DMS53 (cell line): ENCODE results near the gene PTPRN2.

Source experiments
- DNase-seq: peaks from one replicate; lab custom pipeline; 2025; lab: John Stamatoyannopoulos, UW

The PTPRN2 gene

DNA sequence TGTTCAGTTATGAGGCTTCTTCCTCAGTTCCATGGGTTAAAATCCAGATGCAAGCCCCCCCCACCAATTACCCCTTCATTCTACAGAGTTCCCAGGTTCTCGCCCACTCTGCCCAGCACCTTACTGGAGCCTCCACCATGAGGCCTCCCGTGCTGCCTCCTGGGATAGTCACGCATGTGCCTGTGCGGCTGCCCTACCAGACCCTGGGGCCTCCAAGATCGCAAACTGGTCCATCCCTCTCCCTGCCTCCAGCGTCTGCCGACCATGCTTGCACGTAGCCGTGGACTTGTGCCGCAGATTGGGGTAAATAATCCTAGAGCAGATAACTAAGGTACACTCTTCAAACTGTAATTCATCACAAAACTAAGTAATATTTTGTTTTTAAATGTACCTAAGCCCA, 611.2 kb downstream of the PTPRN2 start:
- no peak for DNase-seq

DNA sequence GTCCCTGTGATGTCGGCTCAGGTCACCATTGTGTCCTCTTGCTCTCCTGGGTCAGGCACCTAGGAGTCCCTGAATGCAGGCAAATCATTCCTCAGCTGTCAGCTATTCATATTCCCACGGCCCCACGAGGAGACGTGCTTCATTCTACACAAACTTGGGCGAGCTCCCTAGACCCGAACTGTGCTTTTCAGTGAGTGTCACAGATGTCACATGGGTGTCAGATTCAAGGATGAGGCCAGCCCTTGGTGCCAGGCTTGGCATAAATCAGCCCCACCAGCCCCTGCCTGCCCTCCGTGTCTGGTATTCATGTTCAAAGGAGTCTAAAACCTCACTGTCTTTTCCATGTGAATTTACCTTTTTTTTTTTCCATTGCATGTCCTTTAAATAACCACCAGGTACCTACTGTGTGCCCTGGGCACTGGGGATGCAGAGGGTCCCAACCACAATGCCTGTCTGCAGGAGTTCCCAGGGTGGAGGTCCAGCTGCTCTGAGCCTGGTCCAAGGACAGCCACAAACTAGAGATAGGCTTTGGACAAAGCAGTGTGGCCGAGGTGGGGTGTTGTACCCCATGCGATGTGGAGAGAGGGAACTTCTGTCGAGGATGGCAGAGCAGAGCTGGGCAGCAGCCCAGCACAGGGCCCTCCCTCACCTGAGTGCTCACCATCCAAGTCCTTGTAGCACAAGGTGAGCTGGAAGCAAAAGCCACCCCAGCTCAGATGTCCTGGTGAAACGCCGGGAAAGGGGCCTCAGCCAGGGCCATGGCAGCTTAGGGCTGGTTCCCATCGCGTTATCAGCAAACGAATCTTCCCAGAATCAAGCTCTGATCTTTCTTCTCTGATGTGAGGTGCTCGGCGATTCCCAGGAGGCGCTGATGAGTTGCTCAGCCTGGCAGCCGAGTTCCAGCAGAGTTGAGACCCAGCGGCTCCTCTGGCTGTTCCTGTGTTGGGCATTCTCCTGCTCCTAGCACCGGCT, 611.9 kb downstream of the PTPRN2 start:
- no peak for DNase-seq

DNA sequence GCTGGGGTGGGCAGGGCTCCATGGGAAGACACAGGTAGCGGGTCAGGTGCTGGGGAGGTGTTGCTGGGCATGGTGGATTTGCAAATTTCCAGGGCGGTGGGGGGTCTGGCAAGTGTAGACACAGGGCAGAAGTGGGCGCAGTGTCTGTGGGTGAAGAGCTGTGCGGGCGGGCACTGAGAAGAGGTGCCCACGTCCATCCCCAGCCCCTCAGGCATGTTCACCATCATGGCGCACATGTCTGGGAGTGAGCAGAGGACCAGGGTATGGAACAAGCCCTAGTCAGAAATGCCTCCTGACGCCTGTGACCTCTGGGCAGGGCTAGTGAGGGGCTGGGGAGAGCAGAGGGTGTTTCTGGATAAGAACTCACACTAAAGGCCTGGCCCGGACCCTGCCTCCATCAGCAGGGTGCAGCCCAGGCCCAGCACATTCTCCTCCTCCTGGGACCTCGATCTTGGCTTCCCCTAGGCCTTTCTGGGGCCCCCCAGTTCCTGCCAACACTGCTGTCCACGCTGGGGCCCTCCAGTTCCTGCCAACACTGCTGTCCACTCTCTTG, 612.9 kb downstream of the PTPRN2 start:
- DNase-seq: no peak

DNA sequence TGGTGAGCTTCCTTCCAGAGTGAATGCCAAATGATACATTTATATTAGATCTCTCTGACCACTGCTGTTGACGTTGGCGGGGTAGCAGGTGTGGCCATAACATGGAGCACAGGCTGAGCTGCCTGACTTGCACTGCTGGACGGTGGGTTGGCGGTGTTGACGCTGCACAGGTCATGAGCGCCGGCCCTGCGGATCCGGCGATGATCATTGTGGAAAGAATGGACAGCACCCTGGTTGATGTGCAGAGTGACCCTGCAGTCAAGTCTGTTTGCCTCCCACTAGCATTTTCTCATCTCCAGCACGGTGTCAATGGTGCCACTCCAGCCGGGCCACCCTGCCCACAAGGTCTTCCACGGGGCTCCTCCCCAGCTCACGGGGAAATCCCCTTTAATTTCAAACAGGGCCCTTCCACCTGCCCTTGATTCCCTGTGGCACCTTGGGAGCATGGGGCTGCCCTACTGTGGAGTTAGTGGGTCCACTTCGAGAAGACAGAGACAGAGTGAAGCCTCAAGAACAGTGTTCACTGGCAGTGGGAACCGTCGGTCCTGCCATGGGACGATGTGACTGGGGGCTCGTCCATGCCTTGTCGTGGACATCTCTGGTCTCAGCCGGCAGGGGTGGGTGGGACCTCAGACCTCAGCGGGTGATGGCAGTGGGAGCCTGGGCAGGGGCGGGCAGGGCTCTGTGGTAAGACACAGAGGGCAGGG, 613.5 kb downstream of the PTPRN2 start:
- peak; percentile 50 for DNase-seq

DNA sequence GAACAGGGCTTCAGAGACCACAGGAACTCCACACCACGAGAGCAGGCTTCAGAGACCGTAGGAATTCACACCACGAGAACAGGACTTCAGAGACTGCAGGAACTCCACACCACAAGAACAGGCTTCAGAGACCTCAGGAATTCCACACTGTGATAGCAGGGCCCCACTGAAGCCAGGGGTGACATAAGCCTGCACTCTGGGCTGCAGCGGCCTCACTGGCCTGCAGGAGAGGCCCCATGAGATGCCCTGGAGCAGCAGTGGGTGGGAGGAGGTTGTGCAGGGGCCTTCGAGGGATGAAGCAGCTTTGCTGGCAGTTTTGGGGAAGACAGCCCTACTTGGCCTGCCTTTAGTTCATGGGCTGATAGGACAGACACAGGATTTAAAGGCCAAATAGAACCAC, 614.7 kb downstream of the PTPRN2 start:
- no peak for DNase-seq

DNA sequence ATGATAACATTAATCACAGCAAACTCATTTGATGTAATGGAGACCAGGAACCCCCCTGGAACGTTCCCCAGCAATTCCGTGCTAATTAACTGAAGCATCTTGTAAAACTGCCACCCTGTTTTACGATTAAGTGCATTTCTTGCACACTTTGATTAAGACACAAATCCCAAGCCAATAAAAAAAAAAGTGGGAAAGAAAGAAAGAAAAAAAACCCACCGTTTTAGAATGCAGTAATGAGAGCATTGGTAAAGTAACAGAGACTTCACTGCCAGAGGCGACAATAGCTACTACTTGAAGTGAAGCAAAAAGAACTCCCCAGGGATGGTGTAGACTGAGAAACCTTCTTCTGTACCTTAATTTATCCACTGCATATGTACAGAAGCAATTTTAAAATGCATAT, 616.1 kb downstream of the PTPRN2 start:
- DNase-seq: no peak

DNA sequence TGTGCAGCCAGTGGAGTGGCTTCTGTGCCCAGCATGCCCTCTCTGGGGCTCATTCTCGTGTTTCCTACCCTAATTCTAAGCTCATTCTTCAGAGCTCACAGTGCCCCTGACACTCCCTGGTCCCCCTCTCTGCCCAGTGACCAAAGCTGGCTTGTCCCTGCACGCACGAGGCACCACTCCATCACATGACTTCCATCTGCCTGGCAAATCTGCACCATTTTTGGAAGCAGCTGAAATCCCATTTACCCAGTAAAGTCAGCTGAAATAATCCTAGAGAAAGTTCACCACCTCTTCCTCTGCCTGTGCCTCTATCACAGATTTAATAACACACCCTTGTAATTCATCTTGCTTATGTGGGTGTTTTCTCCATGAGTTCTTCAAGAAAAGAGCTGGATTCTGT, 616.9 kb downstream of the PTPRN2 start:
- no peak for DNase-seq

DNA sequence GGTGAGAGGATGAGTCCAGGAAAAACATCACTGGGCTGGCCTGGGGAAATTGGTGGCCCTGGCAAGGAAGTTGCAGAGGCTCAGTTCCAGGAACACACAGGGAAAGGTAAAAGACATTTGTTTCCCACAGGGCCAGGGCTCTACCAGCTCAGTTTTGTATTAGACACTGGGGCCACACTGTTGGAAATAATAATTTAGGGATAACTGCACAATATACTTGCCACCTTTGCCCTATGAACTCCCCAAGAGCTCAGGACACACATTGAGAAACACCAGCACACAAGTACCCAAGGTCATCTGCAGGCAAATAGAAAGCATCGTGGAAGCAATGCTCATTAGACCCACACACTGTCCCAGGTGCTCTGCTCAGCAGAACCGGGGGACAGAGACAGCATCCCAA, 617.6 kb downstream of the PTPRN2 start:
- DNase-seq: no peak

DNA sequence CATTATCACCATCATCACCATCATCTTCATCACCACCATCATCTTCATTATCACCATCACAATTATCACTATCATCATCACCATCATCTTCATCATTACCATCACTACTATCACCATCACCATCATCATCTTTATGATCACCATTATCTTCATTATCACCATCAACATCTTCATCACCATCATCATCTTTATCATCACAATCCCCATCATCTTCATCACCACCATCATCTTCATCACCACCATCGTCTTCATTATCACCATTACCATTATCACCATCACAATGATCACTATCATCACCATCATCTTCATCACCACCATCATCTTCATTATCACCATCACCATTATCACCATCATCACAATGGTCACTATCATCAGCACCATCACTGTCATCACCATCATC, 621.1 kb downstream of the PTPRN2 start:
- DNase-seq: no peak

DNA sequence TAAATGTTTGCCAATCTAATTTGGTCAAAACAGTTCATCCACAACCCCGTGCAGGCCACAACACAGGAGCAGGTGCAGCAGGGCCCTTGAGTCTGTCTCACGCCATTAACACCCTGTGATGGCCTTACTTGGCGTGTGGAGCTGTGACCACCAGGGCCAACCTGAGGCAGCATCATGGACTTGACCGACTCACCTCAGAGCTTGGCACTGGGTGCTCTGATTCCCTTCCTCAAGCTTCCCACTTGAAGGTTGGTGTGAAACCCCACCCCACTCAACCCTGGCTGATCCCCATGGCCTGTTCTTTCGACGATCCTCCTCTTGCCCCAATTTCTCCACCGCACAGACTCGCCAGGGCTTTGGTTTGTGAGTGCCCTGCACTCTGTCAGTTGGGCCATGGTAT, 623.1 kb downstream of the PTPRN2 start:
- DNase-seq: no peak

DNA sequence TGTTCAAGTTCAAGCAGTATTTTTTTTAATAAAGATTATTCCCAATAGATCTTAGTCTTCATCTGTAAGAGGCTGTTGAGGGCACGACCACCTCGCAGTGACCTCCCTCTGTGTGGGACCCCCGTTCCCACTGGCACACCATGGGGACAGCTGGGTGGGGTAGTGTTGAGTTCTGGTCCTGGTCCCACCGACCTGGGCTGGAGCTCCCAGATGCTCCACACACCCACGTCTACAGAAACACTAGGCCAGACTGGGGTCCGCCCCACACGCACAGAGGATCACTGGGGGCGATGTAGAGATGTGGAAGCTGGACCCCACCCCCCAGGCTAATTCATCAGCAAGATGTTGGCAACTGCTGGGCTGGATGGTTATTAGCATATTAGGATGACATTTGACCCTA, 623.6 kb downstream of the PTPRN2 start:
- DNase-seq: no peak

DNA sequence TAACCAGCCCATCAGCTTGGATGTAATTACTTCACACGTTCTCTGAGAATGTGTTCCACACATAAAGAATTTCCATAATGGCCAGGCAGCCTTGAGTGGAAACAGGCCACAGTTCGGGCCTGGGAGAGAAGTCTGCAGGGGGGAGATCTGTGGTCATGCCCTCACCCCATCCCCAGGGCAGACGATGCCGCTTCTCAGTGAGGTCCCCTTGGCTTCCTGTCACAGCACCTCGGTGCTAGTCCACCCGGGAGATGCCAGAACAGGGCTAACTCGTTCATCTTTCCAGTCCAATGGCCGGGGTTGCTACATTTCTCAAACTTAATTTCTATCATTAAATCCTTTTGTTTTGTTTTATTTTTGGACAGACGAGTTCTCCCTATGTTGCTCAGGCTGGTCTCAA, 624.1 kb downstream of the PTPRN2 start:
- DNase-seq: no peak

DNA sequence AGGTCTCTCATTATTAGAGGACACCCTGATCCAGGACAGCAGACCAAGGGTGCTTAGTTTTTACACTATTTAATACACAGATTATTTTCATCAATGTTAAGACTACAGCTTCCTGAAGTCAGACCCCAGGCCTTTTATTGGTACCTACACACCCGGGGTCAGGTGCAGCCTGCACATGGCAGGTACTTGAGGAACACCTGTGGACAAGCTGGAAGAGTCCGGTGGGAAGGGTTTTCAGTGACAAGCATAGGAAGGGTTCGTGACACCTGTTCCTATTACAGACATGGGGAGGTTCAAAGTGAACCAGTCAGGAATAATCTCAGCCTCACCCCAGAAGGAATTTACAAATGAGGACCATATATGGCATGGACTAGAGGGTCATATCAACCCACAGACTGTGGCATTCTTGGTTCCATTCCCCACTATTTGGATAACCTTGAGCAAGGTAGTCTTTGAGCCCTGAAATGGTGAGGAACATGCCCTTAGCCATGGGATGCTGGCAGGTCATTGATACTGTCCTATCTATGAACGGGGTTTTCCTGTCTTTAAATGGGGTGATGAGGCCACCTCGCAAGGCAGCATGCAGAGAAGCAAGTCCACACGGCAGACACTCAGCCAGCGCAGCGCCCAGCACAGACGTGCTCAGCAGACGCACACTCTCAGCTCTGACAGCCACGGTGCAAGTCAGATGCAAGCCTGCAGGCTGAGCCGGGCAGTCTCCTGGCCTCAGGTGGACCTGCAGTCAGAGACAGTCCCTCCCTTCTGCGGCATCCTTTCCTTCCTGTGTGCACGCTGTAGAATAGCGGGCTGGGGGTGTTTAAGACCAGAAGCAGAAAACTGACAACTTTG, 624.9 kb downstream of the PTPRN2 start:
- DNase-seq: peak; percentile 85

DNA sequence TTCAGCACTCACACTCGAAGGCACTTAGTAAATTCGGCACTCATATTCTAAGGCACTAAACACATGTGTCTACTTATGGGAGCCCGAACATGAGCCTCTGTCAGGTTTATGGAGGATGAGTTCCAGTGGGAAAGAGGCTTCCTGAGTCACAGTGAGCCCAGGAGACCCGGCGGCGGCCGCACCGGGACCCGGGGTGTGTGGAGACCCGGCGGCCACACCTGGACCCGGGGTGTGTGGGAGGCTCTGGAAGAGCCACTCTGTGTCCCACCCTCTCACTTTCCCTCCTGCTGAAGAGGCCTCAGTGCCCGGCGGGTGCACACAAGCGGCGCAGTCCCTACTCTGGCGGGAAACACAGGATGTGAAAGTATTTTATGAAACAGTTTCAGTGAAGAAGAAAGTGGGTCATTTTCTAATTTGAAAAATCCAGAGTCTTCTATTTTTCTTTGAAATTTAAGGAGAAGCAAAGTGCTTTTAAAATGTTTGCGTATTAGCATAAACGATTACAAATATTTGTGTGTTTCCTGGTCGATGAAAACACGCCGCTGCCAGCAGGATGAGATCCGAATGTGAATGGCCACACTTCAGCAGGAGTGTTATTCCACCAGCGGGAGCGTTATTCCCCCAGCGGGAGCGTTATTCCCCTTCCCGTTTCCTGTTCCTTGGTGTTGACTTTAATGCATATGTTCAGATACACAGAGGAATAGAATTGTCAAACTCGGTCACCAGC, 625.7 kb downstream of the PTPRN2 start:
- peak; percentile 84 for DNase-seq

DNA sequence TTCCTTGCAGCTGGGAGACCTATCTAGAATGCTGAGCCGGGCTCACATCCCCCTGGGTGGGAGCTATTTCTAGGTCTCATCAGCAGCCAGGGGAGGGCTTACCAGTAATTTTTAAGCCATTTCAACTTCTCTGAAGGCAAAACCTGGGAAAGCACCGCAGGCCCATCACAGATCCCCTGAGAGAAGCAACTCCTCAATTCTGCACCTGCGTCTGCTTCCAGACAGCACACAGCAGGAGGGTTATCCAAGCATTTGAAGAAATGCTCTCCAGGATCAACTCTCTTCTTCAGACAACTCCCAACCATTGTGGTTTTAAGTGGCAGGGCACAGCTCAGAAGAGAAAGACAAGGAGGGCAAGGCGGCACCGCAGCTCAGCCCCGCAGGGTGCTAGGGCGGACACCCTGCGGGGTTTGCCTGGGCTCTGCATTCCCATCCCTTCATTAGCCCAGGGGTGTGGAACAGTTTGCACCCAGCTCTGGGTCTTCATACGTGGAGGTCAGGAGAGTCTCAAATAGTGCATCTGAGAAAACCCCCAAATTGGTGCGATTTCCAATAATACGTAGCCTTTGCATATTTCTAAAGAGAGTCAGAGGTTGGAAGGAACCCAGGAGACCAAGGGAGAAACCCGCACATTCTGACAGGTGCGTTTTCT, 632.1 kb downstream of the PTPRN2 start:
- DNase-seq: no peak

DNA sequence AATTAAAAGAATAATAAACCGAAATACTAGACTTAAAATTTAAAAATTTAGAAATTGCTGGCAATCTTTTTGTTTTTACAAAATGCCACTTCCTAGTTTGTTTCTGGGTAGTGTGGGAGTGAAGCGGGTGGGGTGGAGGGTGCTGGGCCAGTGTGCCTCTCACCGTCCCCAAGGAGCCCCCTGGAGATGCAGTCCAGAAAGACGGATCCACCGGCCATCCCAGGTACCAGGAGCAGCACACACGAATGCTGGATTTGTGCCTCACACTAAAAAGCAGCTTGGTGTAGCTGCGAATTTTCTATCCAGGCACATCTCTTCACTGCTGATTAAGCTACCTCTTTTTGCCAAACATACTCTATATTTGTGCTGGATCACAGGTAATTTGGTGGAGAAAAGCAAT, 632.7 kb downstream of the PTPRN2 start:
- no peak for DNase-seq

DNA sequence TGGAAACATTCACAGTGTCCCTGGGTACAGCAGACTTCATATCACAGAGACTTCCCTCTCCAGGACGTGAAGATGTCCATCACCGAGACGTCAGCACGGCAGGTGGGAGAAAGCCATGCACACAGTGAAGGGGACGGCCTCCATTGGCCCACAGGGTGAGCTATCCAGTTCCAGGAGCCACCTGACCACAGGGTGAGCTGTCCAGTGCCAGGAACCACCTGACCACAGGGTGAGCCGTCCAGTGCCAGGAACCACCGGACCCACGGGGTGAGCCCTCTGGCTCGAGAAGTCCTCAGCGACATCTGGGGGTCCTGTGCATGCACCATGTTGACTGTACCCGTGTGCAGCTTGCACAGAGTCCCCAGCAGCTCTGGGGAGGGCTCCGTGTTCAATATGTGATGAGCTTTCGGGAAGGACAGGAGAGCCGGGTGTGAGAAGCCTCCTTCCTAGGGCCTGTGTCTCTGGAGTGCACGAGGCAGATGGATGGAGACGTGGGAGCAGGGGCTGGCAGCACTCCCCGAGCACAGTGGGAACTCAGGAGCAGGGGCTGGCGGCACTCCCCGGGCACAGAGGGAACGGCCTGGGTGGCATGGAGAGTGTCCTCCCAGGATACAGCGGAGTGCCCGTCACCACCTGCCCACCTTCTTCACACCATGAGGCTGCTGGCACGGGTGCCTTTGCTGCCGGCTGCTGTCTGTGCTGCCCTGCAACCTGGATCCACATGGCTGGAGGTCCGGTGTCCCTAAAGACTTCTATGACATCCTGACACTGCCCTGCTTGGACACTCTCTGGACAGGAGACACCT, 634.6 kb downstream of the PTPRN2 start:
- no peak for DNase-seq

DNA sequence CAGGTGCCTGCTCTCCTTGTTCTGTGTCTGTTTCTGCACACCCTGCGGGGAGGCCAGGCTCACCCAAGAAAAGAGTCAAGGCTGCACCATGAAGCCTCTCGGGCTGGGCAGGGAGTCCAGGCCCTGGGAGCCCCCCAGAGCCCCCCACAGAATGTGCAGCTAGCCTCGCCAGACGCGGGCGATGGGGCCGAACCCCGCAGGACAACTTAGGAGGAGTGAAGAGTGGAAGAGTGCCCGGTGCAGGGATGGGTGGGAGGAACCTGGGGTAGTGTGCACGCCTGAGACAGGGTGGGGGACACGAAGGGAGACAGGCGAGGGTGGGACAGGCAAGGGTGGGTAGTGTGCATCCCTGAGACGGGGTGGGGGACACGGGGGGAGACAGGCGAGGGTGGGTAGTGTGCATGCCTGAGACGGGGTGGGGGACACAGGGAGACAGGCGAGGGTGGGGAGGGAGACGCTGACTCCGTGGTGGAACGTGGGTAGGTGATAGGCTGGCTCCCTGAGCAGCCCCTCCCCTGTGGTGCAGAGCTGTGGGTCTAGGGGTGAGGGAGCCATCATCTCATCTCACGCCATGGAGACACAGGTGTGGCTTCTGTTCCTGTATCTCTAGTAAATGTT, 635.5 kb downstream of the PTPRN2 start:
- DNase-seq: no peak

DNA sequence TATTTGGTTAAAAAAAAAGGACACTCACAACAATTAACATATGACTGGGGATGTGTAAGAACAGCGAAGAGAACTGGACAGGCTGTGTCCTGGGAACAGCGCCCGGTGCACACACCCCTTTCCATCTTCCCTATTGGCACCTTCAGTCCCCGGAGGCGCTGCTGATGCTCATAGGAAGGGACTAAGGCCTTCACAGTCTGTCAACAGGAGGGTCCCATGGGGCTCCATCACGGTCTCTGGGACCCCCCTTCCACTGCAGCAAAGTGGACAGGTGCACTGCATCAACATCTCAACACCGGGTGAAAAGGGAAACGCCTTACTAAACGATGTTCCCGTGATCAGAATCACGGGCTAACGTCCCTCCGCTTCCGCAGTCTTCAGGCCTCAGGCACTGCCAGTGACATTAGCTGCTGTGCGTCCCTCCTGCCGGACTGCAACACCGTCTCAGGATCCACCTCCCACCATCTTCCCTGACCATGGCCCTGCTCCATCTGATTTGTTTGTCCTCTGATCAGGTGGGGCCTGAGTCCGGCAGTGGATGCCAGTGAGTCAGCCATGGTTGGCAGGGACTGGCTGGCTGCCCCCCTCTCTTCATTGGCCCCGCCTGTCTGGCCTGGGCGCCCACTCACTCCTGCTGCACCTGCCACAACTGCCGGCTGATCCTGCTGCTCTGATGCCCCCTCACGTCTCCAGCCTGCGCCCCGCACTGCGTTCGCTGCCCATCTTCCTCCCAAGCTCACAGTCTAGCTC, 636.1 kb downstream of the PTPRN2 start:
- DNase-seq: no peak
